ENCODE data around the gene CRADD. TPM values are rescaled to one million over a fixed set of nuclear protein-coding genes. Genes with fewer than 3 reads are reported as not detected.

Gene CRADD
- total and polyA plus RNA-seq, 2 of the 4 experiments (the other 2 are of a cell fraction) = 11.1 to 14.0 TPM

- no peaks in the 10 kb centered on the region for H3K9me3 ChIP-seq (ENCODE audit: control insufficient read depth, insufficient read depth, low read length)
- no peaks in the 10 kb centered on the region for H3K36me3 ChIP-seq (ENCODE audit: control insufficient read depth, insufficient read depth, low read length)
- H3K4ac ChIP-seq (ENCODE audit: low read depth, low read length) = peak overlapping the region; percentile 55
- H2BK15ac ChIP-seq (ENCODE audit: low read depth, low read length) = peak overlapping the region; percentile 5; the same call in 1 of the 3 replicates
- DNase-seq (no peak), ATAC-seq (ENCODE audit: low read depth) (no peak)
- intact Hi-C loops (cut with micrococcal nuclease) = no loop called here
- H4K91ac ChIP-seq (ENCODE audit: insufficient read depth, low read depth, low read length) = no peak overlapping the region
- no peak overlapping the region for H2BK5ac ChIP-seq (ENCODE audit: low read depth, low read length, poor library complexity, severe bottlenecking)
- no peak overlapping the region for H3K4me2 ChIP-seq (ENCODE audit: low read depth, low read length)
- POLR2A ChIA-PET (ENCODE audit: unreplicated experiment) = interaction anchor here (0.7 kb wide), 1 partner anchor 793 kb away, joined by 20 read pairs; no protein-coding TSS in a partner anchor
- H3K18ac ChIP-seq (ENCODE audit: low read depth, low read length) = no peak overlapping the region
- H4K8ac ChIP-seq (ENCODE audit: low read depth in 2 of 2, low read length in 2 of 2) = peak overlapping the region in 1 of 2 experiments; percentile 29; a peak in 1 of 4 replicates
- no peaks in the 10 kb centered on the region for H4K20me1 ChIP-seq (ENCODE audit: insufficient read depth, low read length)
- H3K27me3 ChIP-seq (ENCODE audit: control insufficient read depth, insufficient read depth, low read length) = no peaks in the 10 kb centered on the region
- dilution Hi-C loops (cut with HindIII; ENCODE audit: low sequenced_read_pairs, unreplicated experiment) = no loop called here
- H3K27ac ChIP-seq (ENCODE audit: insufficient read depth, low read length) = no peak overlapping the region
- H2AFZ ChIP-seq (replicated peaks; ENCODE audit: low read length, poor library complexity) = no peak overlapping the region
- H3K9me1 ChIP-seq (ENCODE audit: insufficient read depth, low read length) = peaks cover 10% of the 10 kb centered on the region
- H2AK5ac ChIP-seq (ENCODE audit: low read depth, low read length) = no peak overlapping the region; the same call in 1 of the 2 replicates
- H3K79me1 ChIP-seq (ENCODE audit: low read depth in 1 of 2, low read length in 2 of 2) = peaks cover 9 to 20% of the 10 kb centered on the region in 2 experiments; a peak in 3 of 4 replicates
- in situ Hi-C loops (cut with MboI; ENCODE audit: low sequenced_read_pairs) = no loop called here
- H2BK20ac ChIP-seq (ENCODE audit: low read depth, low read length) = peak overlapping the region; percentile 3; the same call in 1 of the 2 replicates
- WGBS, 2 experiments (ENCODE audit: extremely low coverage in 2 of 2, insufficient read length in 1 of 2) = no CpG with 5 or more reads among the region's 3 CpGs
- peaks cover 11% of the 10 kb centered on the region for H3K4me1 ChIP-seq (ENCODE audit: control insufficient read depth, insufficient read depth, low read length)
- no peak for TF ChIP-seq SMC3 (IDR thresholded peaks at IDR 0.05; ENCODE audit: low read depth, low read length)
- TF ChIP-seq, protein P1, sequence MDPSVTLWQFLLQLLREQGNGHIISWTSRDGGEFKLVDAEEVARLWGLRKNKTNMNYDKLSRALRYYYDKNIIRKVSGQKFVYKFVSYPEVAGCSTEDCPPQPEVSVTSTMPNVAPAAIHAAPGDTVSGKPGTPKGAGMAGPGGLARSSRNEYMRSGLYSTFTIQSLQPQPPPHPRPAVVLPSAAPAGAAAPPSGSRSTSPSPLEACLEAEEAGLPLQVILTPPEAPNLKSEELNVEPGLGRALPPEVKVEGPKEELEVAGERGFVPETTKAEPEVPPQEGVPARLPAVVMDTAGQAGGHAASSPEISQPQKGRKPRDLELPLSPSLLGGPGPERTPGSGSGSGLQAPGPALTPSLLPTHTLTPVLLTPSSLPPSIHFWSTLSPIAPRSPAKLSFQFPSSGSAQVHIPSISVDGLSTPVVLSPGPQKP (IDR thresholded peaks at IDR 0.05; ENCODE audit: borderline replicate concordance, low read depth, low read length) = no peak
- no peak for TF ChIP-seq NFE2L2 (IDR thresholded peaks at IDR 0.05; ENCODE audit: low read depth, low read length)
- no peak for TF ChIP-seq CHD1 (IDR thresholded peaks at IDR 0.05; ENCODE audit: low read depth, low read length)
- TF ChIP-seq FOS (IDR thresholded peaks at IDR 0.05; ENCODE audit: low read depth, low read length) = no peak
- no peak for TF ChIP-seq RAD21 (IDR thresholded peaks at IDR 0.05; ENCODE audit: low read length)
- no peak for TF ChIP-seq MAZ (IDR thresholded peaks at IDR 0.05; ENCODE audit: borderline replicate concordance, low read depth, low read length)
- TF ChIP-seq, protein P2, sequence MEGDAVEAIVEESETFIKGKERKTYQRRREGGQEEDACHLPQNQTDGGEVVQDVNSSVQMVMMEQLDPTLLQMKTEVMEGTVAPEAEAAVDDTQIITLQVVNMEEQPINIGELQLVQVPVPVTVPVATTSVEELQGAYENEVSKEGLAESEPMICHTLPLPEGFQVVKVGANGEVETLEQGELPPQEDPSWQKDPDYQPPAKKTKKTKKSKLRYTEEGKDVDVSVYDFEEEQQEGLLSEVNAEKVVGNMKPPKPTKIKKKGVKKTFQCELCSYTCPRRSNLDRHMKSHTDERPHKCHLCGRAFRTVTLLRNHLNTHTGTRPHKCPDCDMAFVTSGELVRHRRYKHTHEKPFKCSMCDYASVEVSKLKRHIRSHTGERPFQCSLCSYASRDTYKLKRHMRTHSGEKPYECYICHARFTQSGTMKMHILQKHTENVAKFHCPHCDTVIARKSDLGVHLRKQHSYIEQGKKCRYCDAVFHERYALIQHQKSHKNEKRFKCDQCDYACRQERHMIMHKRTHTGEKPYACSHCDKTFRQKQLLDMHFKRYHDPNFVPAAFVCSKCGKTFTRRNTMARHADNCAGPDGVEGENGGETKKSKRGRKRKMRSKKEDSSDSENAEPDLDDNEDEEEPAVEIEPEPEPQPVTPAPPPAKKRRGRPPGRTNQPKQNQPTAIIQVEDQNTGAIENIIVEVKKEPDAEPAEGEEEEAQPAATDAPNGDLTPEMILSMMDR (conservative IDR thresholded peaks at IDR 0.05; ENCODE audit: low read depth, low read length) = no peak
- TF ChIP-seq CEBPB (IDR thresholded peaks at IDR 0.05; ENCODE audit: low read depth, low read length) = no peak
- TF ChIP-seq, protein P3, sequence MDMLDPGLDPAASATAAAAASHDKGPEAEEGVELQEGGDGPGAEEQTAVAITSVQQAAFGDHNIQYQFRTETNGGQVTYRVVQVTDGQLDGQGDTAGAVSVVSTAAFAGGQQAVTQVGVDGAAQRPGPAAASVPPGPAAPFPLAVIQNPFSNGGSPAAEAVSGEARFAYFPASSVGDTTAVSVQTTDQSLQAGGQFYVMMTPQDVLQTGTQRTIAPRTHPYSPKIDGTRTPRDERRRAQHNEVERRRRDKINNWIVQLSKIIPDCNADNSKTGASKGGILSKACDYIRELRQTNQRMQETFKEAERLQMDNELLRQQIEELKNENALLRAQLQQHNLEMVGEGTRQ (IDR thresholded peaks at IDR 0.05; ENCODE audit: low read depth, low read length) = no peak
- TF ChIP-seq MXI1 (IDR thresholded peaks at IDR 0.05; ENCODE audit: borderline replicate concordance, low read depth, low read length) = no peak
- TF ChIP-seq RCOR1 (IDR thresholded peaks at IDR 0.05; ENCODE audit: insufficient replicate concordance, low read length) = no peak
- no peak for TF ChIP-seq BHLHE40 (IDR thresholded peaks at IDR 0.05; ENCODE audit: low read depth, low read length)
- no peak for TF ChIP-seq RFX5 (IDR thresholded peaks at IDR 0.05; ENCODE audit: low read depth, low read length)
- TF ChIP-seq MAFK (IDR thresholded peaks at IDR 0.05; ENCODE audit: low read depth, low read length) = no peak
- no peak for TF ChIP-seq POLR2A (IDR thresholded peaks at IDR 0.05; ENCODE audit: low read depth, low read length)
- no peak overlapping the region for H2AK9ac ChIP-seq (replicated peaks; ENCODE audit: low read depth, low read length, poor library complexity)
- no peak overlapping the region for H4K5ac ChIP-seq (ENCODE audit: low read depth, low read length)
- H2BK120ac ChIP-seq (ENCODE audit: low read depth, low read length) = peak overlapping the region; percentile 30; the same call in 1 of the 2 replicates
- no TSS peak for BruUV-seq (replicated peaks)
- H3K14ac ChIP-seq (replicated peaks; ENCODE audit: low read depth, low read length) = peak overlapping the region; percentile 20; the same call in 1 of the 2 replicates
- H3K9ac ChIP-seq (ENCODE audit: low read depth, low read length) = no peak overlapping the region
- no peak overlapping the region for H3K4me3 ChIP-seq (ENCODE audit: insufficient read depth, low read depth, low read length)
- CTCF ChIA-PET = no interaction called here
- H3K56ac ChIP-seq (ENCODE audit: extremely low read depth, insufficient read depth, low read length) = no peak overlapping the region
- no peak overlapping the region for H3K23ac ChIP-seq (ENCODE audit: low read depth, low read length)
Observed at GRCh38 chr12:93763746-93764147, 86.6 kb downstream of the CRADD start.

Measured in IMR-90 (cell line).